GM12878 (cell line): Measurements from ENCODE around the gene RAD51B. TPM values are rescaled to one million over a fixed set of nuclear protein-coding genes. Genes with fewer than 3 reads are reported as not detected.

Source experiments
- ATAC-seq: fragments of 200-7000 bp; cut with Tn5 transposase; 3 replicates; pipeline ENCODE4 v1.9.1; 2020; ENCODE audit warnings: mild to moderate bottlenecking, moderate library complexity
- BruUV-seq: library from RNA; stranded (reverse); fragments of 400-500 nt; replicated peaks from 2 replicates; lab custom pipeline; 2021; lab: Mats Ljungman, UMichigan
- CTCF ChIA-PET: fragments of 300-600 bp; sonication (Branson Sonifier 250); formaldehyde crosslinking; extraction: SDS; loops from one replicate; lab custom pipeline; 2021; ENCODE audit warnings: inconsistent platforms; lab: Yijun Ruan, JAX
- POLR2A ChIA-PET: fragments of 350-600 bp; formaldehyde crosslinking; extraction: SDS; loops from one replicate; lab custom pipeline; 2021; ENCODE audit warnings: inconsistent platforms; lab: Charles Lee
- RAD21 ChIA-PET: fragments of 300-600 bp; sonication (Branson Sonifier 250); formaldehyde crosslinking; loops from one replicate; lab custom pipeline; 2023; ENCODE audit warnings: antibody characterized with exemption; ENCODE audit not compliant: unreplicated experiment; lab: Charles Lee
- SMC1A ChIA-PET: fragments of 300-600 bp; sonication (Branson Sonifier 250); formaldehyde crosslinking; loops from one replicate; lab custom pipeline; 2023; ENCODE audit not compliant: unreplicated experiment, uncharacterized antibody; lab: Charles Lee
- DNase-seq: peaks from one replicate; pipeline ENCODE4 v3.0.0-alpha.2; 2011; ENCODE audit warnings: low read depth, low spot score
- FAIRE-seq: peaks from 3 replicates; lab custom pipeline; 2011; peaks lifted over from hg19 to GRCh38; lab: Jason Lieb, UNC
- H2AFZ ChIP-seq: 2 replicates; pipeline ENCODE4 v1.6.0; 2011; ENCODE audit warnings: low read depth, low read length, control low read depth; ENCODE audit not compliant: control insufficient read depth
- H3K27ac ChIP-seq: 2 replicates; pipeline ENCODE4 v1.5.1; 2011; ENCODE audit warnings: control low read depth; ENCODE audit not compliant: control insufficient read depth, insufficient read depth
- H3K27me3 ChIP-seq, 2 experiments: replicated peaks in 1 of 2; 2 replicates each; pipeline versions ENCODE4 v1.6.0 to v1.6.1; 2011; ENCODE audit warnings: low read length in 1 of 2; ENCODE audit not compliant: control insufficient read depth in 2 of 2, insufficient read depth in 2 of 2
- H3K36me3 ChIP-seq, 2 experiments: 2 replicates each; pipeline ENCODE4 v1.5.1; 2011; ENCODE audit warnings: low read length in 1 of 2; ENCODE audit not compliant: control insufficient read depth in 2 of 2, insufficient read depth in 2 of 2
- H3K4me1 ChIP-seq: 2 replicates; pipeline ENCODE4 v1.6.1; 2011; ENCODE audit warnings: mild to moderate bottlenecking, low read length, moderate library complexity, mixed read lengths; ENCODE audit not compliant: control insufficient read depth, insufficient read depth
- H3K4me2 ChIP-seq: 2 replicates; pipeline ENCODE4 v1.6.0; 2011; ENCODE audit warnings: control low read depth; ENCODE audit not compliant: control insufficient read depth, insufficient read depth
- H3K4me3 ChIP-seq: fragments of 200-600 bp; sonication (generic); 2 replicates; pipeline ENCODE4 v1.5.1; 2016
- H3K79me2 ChIP-seq: 2 replicates; pipeline ENCODE4 v1.6.0; 2011; ENCODE audit warnings: low read length; ENCODE audit not compliant: control insufficient read depth, insufficient read depth
- H3K9ac ChIP-seq: 2 replicates; pipeline ENCODE4 v1.8.0; 2011; ENCODE audit warnings: low read length, control low read depth, mixed read lengths; ENCODE audit not compliant: control insufficient read depth, insufficient read depth
- H3K9me3 ChIP-seq: replicated peaks from 3 replicates; pipeline ENCODE4 v1.5.1; 2011; ENCODE audit warnings: mild to moderate bottlenecking, low read length; ENCODE audit not compliant: control insufficient read depth, insufficient read depth
- H4K20me1 ChIP-seq: 2 replicates; pipeline ENCODE4 v1.6.0; 2011; ENCODE audit not compliant: control insufficient read depth, insufficient read depth
- CEBPZ ChIP-seq: fragments of 150-350 bp; IDR thresholded peaks from 2 replicates; pipeline ENCODE4 v1.6.1; 2016; ENCODE audit warnings: low read depth, low read length
- CHD1 ChIP-seq: IDR thresholded peaks from 2 replicates; pipeline ENCODE4 v1.6.1; 2012; ENCODE audit warnings: low read depth, low read length, improper control_type of control experiment
- CTCF ChIP-seq, 3 experiments: IDR thresholded peaks in 2 of 3; conservative IDR thresholded peaks in 1 of 3; 2 replicates each; pipeline ENCODE4 v1.5.1; 2011; ENCODE audit warnings: low read depth in 3 of 3, low read length in 3 of 3, mild to moderate bottlenecking in 3 of 3, control low read depth in 2 of 3, moderate library complexity in 2 of 3, inconsistent platforms in 1 of 3, mixed read lengths in 1 of 3; ENCODE audit not compliant: control insufficient read depth in 2 of 3, insufficient read depth in 1 of 3; ENCODE audit errors: extremely low read depth in 1 of 3
- FOS ChIP-seq: IDR thresholded peaks from 3 replicates; pipeline ENCODE4 v1.6.1; 2011; ENCODE audit warnings: borderline replicate concordance; ENCODE audit not compliant: insufficient read length; ENCODE audit errors: extremely low read depth
- NFIC ChIP-seq: IDR thresholded peaks from 2 replicates; pipeline ENCODE4 v1.6.1; 2012; ENCODE audit warnings: low read depth, mild to moderate bottlenecking, inconsistent platforms, low read length, moderate library complexity
- POU2F2 ChIP-seq: IDR thresholded peaks from 3 replicates; pipeline ENCODE4 v1.6.1; 2011; ENCODE audit warnings: low read depth, mild to moderate bottlenecking, low read length, borderline replicate concordance
- SMAD1 ChIP-seq: fragments of 450-650 bp; IDR thresholded peaks from 2 replicates; pipeline ENCODE4 v1.6.1; 2018; ENCODE audit warnings: mild to moderate bottlenecking, low read depth; ENCODE audit not compliant: partially characterized antibody
- SUPT20H ChIP-seq: IDR thresholded peaks from 2 replicates; pipeline ENCODE4 v1.6.1; 2011; ENCODE audit warnings: low read depth, mild to moderate bottlenecking, low read length, moderate library complexity, borderline replicate concordance; ENCODE audit not compliant: control insufficient read depth
- SUZ12 ChIP-seq: fragments of 200-600 bp; sonication (generic); IDR thresholded peaks from one replicate; pipeline ENCODE4 v1.6.1; 2018; ENCODE audit warnings: antibody characterized with exemption, mild to moderate bottlenecking; ENCODE audit not compliant: unreplicated experiment
- WRNIP1 ChIP-seq: IDR thresholded peaks from 2 replicates; pipeline ENCODE4 v1.6.1; 2011; ENCODE audit warnings: low read depth, low read length, improper control_type of control experiment, borderline replicate concordance
- ZBED1 ChIP-seq: IDR thresholded peaks from 2 replicates; pipeline ENCODE4 v1.6.1; 2016; ENCODE audit warnings: borderline replicate concordance
- in situ Hi-C: fragments of 300-500 bp; cut with MboI; formaldehyde crosslinking; loops from 9 replicates; pipeline ENCODE4 v1.14.3; 2018; ENCODE audit warnings: mixed read lengths
- intact Hi-C: fragments of 100-400 bp; cut with micrococcal nuclease; formaldehyde crosslinking; loops from one replicate; pipeline ENCODE4 v1.14.2; 2022; ENCODE audit not compliant: unreplicated experiment
- polyA plus RNA-seq, 11 experiments: library from polyadenylated mRNA; depleted of rRNA in 4 of 11; unstranded in 6 of 11; stranded (reverse) in 5 of 11; fragments of >200 nt; fragmentation: Nextera tagmentation in 4 of 11; fragmentation: Illumina TruSeq in 1 of 11; extraction: Ambion mirVana in 4 of 11; extraction: Trizol in 1 of 11; gene quantifications; 1 replicate in 1 of 11; 2 replicates in 10 of 11; pipeline versions ENCODE4 v1.2.1 to v1.2.3, GENCODE V29; 2011 to 2016; ENCODE audit warnings: inconsistent platforms in 2 of 11, missing spikeins in 2 of 11, low read depth in 1 of 11
- total RNA-seq, 4 experiments: library from RNA; depleted of rRNA in 3 of 4; stranded (reverse); fragments of >200 nt in 3 of 4; fragmentation: Illumina TruSeq in 1 of 4; extraction: Trizol in 1 of 4; gene quantifications; 2 replicates each; pipeline versions ENCODE4 v1.2.1 to v1.2.3, GENCODE V29; 2013 to 2021
- TF ChIP-seq, protein P1 (sequence below): fragments of 450-650 bp; IDR thresholded peaks from 2 replicates; pipeline ENCODE4 v1.6.1; 2017; ENCODE audit warnings: mild to moderate bottlenecking
- TF ChIP-seq, protein P2 (sequence below): fragments of 450-650 bp; IDR thresholded peaks from 2 replicates; pipeline ENCODE4 v1.6.1; 2017; ENCODE audit warnings: antibody characterized with exemption, mild to moderate bottlenecking, moderate library complexity

RAD51B gene
- total and polyA plus RNA-seq, 10 of the 15 experiments (the other 5 are each of a cell fraction or from before 2014, with no cell fraction given) = 9.8 to 26.8 (median 21.3) TPM

DNA sequence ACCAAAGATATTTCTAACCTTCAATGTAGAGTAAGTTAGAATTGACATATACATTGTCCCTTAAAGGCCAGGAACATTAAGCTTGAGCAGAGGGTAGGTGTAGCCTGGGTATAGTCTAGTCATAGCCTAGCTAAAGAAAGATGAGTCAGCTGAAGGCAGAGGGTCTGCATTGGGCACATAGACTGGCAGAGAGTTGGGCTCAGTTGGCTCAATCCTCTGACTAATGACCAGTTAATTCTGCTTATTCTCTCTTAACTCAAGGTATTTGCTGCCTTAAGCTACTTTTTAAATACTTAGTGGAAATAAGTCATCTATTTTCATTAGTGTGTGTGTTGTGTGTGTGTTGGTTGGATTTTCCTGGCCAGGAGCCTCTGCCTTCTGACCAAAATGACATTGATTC lies 467.1 kb downstream of the RAD51B start:
- ATAC-seq (no peak), FAIRE-seq (no peak), DNase-seq (no peak)
- Histone ChIP-seq H4K20me1 (no peaks in the 10 kb centered on the region), H3K27ac (peak overlapping the region; percentile 92), H3K4me1 (peaks cover 66% of the 10 kb centered on the region), H3K9ac (peak overlapping the region; percentile 45), H3K79me2 (no peaks in the 10 kb centered on the region), H2AFZ (no peak overlapping the region), H3K4me3 (no peak overlapping the region), H3K4me2 (no peak overlapping the region), H3K27me3 (no peaks in the 10 kb centered on the region), H3K9me3 (no peaks in the 10 kb centered on the region), H3K36me3 (no peaks in the 10 kb centered on the region)
- ChIA-PET RAD21 (interaction anchor here (1.0 to 15.7 kb wide), 20 partner anchors 11 to 528 kb away, joined by 3 to 343 read pairs (median 8); partner anchors contain the start of gene ZFP36L1), SMC1A (interaction anchor here (0.6 to 14.2 kb wide), 23 partner anchors 9 to 501 kb away, joined by 3 to 321 read pairs (median 4); no protein-coding TSS in a partner anchor), POLR2A (interaction anchor here (1.0 to 12.4 kb wide), 15 partner anchors 11 to 528 kb away, joined by 3 to 141 read pairs (median 4); no protein-coding TSS in a partner anchor), CTCF (interaction anchor here (0.9 to 10.0 kb wide), 11 partner anchors 11 to 530 kb away, joined by 3 to 73 read pairs (median 6); no protein-coding TSS in a partner anchor)
- in situ Hi-C loops (no loop called here), intact Hi-C loops (loop anchor here (10.0 kb wide), 2 partner anchors 398 to 528 kb away; no protein-coding TSS in a partner anchor)
- BruUV-seq = no TSS peak
- TF ChIP-seq NFIC (no peak), ZBED1 (no peak), CTCF (IDR thresholded peaks at IDR 0.05 in 2 of 3, conservative IDR thresholded peaks at IDR 0.05 in 1 of 3; ENCODE audit: control insufficient read depth in 2 of 3, extremely low read depth in 1 of 3, insufficient read depth in 1 of 3, low read depth in 3 of 3, low read length in 3 of 3) (no peak), SUZ12 (no peak), SMAD1 (no peak), WRNIP1 (no peak), CEBPZ (no peak), SUPT20H (no peak), CHD1 (no peak), POU2F2 (no peak), FOS (no peak)
- TF ChIP-seq, protein P1, sequence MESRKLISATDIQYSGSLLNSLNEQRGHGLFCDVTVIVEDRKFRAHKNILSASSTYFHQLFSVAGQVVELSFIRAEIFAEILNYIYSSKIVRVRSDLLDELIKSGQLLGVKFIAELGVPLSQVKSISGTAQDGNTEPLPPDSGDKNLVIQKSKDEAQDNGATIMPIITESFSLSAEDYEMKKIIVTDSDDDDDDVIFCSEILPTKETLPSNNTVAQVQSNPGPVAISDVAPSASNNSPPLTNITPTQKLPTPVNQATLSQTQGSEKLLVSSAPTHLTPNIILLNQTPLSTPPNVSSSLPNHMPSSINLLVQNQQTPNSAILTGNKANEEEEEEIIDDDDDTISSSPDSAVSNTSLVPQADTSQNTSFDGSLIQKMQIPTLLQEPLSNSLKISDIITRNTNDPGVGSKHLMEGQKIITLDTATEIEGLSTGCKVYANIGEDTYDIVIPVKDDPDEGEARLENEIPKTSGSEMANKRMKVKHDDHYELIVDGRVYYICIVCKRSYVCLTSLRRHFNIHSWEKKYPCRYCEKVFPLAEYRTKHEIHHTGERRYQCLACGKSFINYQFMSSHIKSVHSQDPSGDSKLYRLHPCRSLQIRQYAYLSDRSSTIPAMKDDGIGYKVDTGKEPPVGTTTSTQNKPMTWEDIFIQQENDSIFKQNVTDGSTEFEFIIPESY = no peak
- TF ChIP-seq, protein P2, sequence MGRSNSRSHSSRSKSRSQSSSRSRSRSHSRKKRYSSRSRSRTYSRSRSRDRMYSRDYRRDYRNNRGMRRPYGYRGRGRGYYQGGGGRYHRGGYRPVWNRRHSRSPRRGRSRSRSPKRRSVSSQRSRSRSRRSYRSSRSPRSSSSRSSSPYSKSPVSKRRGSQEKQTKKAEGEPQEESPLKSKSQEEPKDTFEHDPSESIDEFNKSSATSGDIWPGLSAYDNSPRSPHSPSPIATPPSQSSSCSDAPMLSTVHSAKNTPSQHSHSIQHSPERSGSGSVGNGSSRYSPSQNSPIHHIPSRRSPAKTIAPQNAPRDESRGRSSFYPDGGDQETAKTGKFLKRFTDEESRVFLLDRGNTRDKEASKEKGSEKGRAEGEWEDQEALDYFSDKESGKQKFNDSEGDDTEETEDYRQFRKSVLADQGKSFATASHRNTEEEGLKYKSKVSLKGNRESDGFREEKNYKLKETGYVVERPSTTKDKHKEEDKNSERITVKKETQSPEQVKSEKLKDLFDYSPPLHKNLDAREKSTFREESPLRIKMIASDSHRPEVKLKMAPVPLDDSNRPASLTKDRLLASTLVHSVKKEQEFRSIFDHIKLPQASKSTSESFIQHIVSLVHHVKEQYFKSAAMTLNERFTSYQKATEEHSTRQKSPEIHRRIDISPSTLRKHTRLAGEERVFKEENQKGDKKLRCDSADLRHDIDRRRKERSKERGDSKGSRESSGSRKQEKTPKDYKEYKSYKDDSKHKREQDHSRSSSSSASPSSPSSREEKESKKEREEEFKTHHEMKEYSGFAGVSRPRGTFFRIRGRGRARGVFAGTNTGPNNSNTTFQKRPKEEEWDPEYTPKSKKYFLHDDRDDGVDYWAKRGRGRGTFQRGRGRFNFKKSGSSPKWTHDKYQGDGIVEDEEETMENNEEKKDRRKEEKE = no peak
